ENCODE results near the gene TIMP1.

GRCh38 chrX:47629419-47630200, 47.4 kb downstream of the TIMP1 start, which contains the start of gene CFP:
- TF ChIP-seq CTCF (conservative IDR thresholded peaks at IDR 0.05; ENCODE audit: low read depth in 2 of 2): no peak
- TF ChIP-seq EZH2phosphoT487 (IDR thresholded peaks at IDR 0.05; ENCODE audit: unreplicated experiment): no peak
- TF ChIP-seq ZNF331 (CRISPR knock-in tag; IDR thresholded peaks at IDR 0.05; ENCODE audit: low read depth): no peak
- no peak for TF ChIP-seq CREB1 (CRISPR knock-in tag; IDR thresholded peaks at IDR 0.05; ENCODE audit: low read depth)
- TF ChIP-seq POLR2AphosphoS5 (IDR thresholded peaks at IDR 0.05; ENCODE audit: low read depth): no peak
- TF ChIP-seq EZH2 (IDR thresholded peaks at IDR 0.05; ENCODE audit: low read depth, unreplicated experiment): no peak
- no peak for TF ChIP-seq STAT1 (IDR thresholded peaks at IDR 0.05; ENCODE audit: unreplicated experiment)
- no peak for TF ChIP-seq ZNF114 (CRISPR knock-in tag; IDR thresholded peaks at IDR 0.05)

Measured in GM23338 (cell line).